ENCODE data around the gene C11orf71. TPM values are rescaled to one million over a fixed set of nuclear protein-coding genes. Genes with fewer than 3 reads are reported as not detected.

Gene C11orf71
- total RNA-seq, 1 experiment from 2014 or later, result 12.9 TPM

DNA sequence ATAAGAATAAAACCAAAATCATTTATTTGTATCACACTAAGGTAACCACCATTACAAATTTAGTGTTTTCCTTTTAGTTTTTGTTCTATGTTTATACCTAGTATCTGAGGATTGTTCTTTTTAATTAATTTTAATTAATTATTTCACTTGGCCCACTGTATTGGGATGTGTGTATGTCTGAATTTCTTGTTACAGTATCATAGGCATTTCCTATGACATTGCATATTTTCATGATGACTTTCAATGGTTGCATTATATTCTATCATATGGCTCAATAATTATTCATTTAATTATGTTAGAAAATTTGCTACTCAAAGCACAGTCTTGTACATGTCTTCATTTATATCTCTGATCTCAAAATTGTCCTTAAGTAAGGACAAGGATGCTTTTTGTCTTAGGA, 41.0 kb downstream of the C11orf71 start:
- DNase-seq (ENCODE audit: low spot score), result no peak

- DNase-seq (ENCODE audit: low spot score), result peak; percentile 69
Observed at GRCh38 chr11:114358716-114359115, 41.6 kb downstream of the C11orf71 start.

GRCh38 chr11:114354076-114354475, 46.2 kb downstream of the C11orf71 start:
- no peak for DNase-seq (ENCODE audit: low spot score)

DNA sequence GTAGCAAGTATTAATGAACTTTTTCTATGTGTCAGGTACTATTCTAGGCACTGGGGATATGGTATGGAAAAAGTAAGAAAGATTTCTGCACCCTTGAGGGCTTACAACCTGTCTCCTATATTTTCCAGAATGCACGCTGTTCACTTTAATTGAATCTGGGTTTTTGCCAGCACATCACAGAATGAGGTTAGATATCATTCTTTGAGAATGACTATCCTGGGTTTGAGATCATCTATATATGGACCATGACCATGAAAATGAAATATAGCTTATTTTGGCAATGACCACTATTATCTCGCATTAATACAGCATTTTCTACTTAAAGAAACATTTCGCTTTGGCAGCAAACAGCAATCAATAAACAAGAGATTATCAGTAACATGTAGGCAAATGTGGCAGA, 46.9 kb downstream of the C11orf71 start:
- no peak for DNase-seq (ENCODE audit: low spot score)

GRCh38 chr11:114350022-114350421, 50.3 kb downstream of the C11orf71 start:
- no peak for DNase-seq (ENCODE audit: low spot score)

Other genes starting within 250 kb of the C11orf71 start
- gene NNMT, start 104.1 kb downstream of the C11orf71 start, total RNA-seq (2014; rRNA removed; shearing (Covaris generic)), result 60.2 and 91.4 TPM in 2 replicates
- gene RBM7, start 155 bp upstream of the C11orf71 start, total RNA-seq (2014; rRNA removed; shearing (Covaris generic)), result 18.7 and 24.0 TPM in 2 replicates
- gene REXO2, start 39.0 kb upstream of the C11orf71 start, total RNA-seq (2014; rRNA removed; shearing (Covaris generic)), result 94.3 and 95.7 TPM in 2 replicates
- gene NXPE1, start 159.4 kb upstream of the C11orf71 start, total RNA-seq (2014; rRNA removed; shearing (Covaris generic)), result not detected in 2 replicates
- gene NXPE4, start 195.3 kb upstream of the C11orf71 start, total RNA-seq (2014; rRNA removed; shearing (Covaris generic)), result not detected in 2 replicates

Data from HT-29 (cell line).